ENCODE measurements around the gene ARMC9.

The ARMC9 gene

GRCh38 chr2:231218366-231218765 is 19.9 kb downstream of the ARMC9 start:
- FAIRE-seq (no peak), DNase-seq (ENCODE audit: insufficient read length, low spot score) (no peak)
- no peak for TF ChIP-seq CTCF (IDR thresholded peaks at IDR 0.05; ENCODE audit: insufficient read depth, missing control alignments)

- FAIRE-seq = no peak
- no peak for TF ChIP-seq CTCF (IDR thresholded peaks at IDR 0.05; ENCODE audit: insufficient read depth, missing control alignments)
- no peak for DNase-seq (ENCODE audit: insufficient read length, low spot score)
Observed at GRCh38 chr2:231219289-231219688, 20.9 kb downstream of the ARMC9 start.

- no peak for FAIRE-seq
- DNase-seq (ENCODE audit: insufficient read length, low spot score) = no peak
- TF ChIP-seq CTCF (IDR thresholded peaks at IDR 0.05; ENCODE audit: insufficient read depth, missing control alignments) = no peak
Observed at GRCh38 chr2:231221761-231222160, 23.3 kb downstream of the ARMC9 start.

- DNase-seq (ENCODE audit: insufficient read length, low spot score) = no peak
- no peak for TF ChIP-seq CTCF (IDR thresholded peaks at IDR 0.05; ENCODE audit: insufficient read depth, missing control alignments)
- no peak for FAIRE-seq
Observed at GRCh38 chr2:231222318-231223000, 24.0 kb downstream of the ARMC9 start.

- DNase-seq (ENCODE audit: insufficient read length, low spot score) = no peak
- no peak for TF ChIP-seq CTCF (IDR thresholded peaks at IDR 0.05; ENCODE audit: insufficient read depth, missing control alignments)
- no peak for FAIRE-seq
Observed at GRCh38 chr2:231223001-231223375, 24.6 kb downstream of the ARMC9 start.

GRCh38 chr2:231223458-231223976 is 25.1 kb downstream of the ARMC9 start:
- no peak for TF ChIP-seq CTCF (IDR thresholded peaks at IDR 0.05; ENCODE audit: insufficient read depth, missing control alignments)
- DNase-seq (ENCODE audit: insufficient read length, low spot score) (no peak), FAIRE-seq (no peak)

All from D721Med (cell line).